Measurements from ENCODE around the gene RUNX2.

DNA sequence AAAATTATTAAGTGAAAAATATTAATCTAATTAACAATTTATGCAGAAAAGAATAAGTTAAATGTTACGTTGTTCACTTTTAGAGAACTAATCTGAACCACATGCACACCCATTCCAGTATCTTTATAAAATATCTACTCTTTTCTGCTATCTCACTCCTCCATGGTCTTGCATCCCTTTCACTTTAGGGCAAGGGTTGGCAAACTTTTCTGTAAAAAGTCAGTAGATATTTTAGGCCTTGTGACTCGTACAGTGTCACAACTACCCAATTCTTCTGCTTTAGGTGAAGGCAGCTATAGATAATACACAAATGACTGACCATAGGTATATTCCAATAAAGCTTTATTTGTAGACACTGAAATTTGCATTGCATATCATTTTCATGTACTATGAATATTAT, 89.3 kb downstream of the RUNX2 start:
- TF ChIP-seq, protein P1, sequence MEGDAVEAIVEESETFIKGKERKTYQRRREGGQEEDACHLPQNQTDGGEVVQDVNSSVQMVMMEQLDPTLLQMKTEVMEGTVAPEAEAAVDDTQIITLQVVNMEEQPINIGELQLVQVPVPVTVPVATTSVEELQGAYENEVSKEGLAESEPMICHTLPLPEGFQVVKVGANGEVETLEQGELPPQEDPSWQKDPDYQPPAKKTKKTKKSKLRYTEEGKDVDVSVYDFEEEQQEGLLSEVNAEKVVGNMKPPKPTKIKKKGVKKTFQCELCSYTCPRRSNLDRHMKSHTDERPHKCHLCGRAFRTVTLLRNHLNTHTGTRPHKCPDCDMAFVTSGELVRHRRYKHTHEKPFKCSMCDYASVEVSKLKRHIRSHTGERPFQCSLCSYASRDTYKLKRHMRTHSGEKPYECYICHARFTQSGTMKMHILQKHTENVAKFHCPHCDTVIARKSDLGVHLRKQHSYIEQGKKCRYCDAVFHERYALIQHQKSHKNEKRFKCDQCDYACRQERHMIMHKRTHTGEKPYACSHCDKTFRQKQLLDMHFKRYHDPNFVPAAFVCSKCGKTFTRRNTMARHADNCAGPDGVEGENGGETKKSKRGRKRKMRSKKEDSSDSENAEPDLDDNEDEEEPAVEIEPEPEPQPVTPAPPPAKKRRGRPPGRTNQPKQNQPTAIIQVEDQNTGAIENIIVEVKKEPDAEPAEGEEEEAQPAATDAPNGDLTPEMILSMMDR (IDR thresholded peaks at IDR 0.05 in 8 of 11, conservative IDR thresholded peaks at IDR 0.05 in 3 of 11) = no peak
- no peak for TF ChIP-seq POLR2AphosphoS5 (IDR thresholded peaks at IDR 0.05)
- TF ChIP-seq POLR2A (IDR thresholded peaks at IDR 0.05) = no peak

All from spleen (tissue), 7 donors.